MCF 10A (cell line): ENCODE data around the gene GLA. TPM values are rescaled to one million over a fixed set of nuclear protein-coding genes. Genes with fewer than 3 reads are reported as not detected.

Source experiments
- BruUV-seq: library from RNA; stranded (reverse); fragments of 400-500 nt; replicated peaks from 2 replicates; lab custom pipeline; 2021; lab: Mats Ljungman, UMichigan
- CTCF ChIA-PET: fragments of 300-600 bp; sonication (Branson Sonifier 250); formaldehyde crosslinking; extraction: SDS; loops from one replicate; lab custom pipeline; 2021; ENCODE audit warnings: antibody characterized with exemption, inconsistent platforms; lab: Yijun Ruan, JAX
- POLR2A ChIA-PET: fragments of 300-600, 350-650 bp; sonication (Branson Sonifier 250); formaldehyde crosslinking; extraction: SDS; loops from one replicate; lab custom pipeline; 2020; ENCODE audit warnings: antibody characterized with exemption, inconsistent platforms; lab: Yijun Ruan, JAX
- DNase-seq: peaks from one replicate; pipeline ENCODE4 v3.0.0-alpha.2; 2018; ENCODE audit not compliant: unreplicated experiment
- H3K27ac Mint-ChIP-seq: one replicate; pipeline ENCODE4 v1.8.0; 2022; ENCODE audit warnings: mild to moderate bottlenecking, low read depth, mixed read lengths; ENCODE audit not compliant: unreplicated experiment
- H3K27me3 Mint-ChIP-seq: one replicate; pipeline ENCODE4 v1.8.0; 2022; ENCODE audit warnings: mixed read lengths; ENCODE audit not compliant: insufficient read depth, unreplicated experiment
- H3K36me3 Mint-ChIP-seq: one replicate; pipeline ENCODE4 v1.8.0; 2022; ENCODE audit warnings: mild to moderate bottlenecking, moderate library complexity, mixed read lengths; ENCODE audit not compliant: insufficient read depth, unreplicated experiment
- H3K4me1 Mint-ChIP-seq: one replicate; pipeline ENCODE4 v1.8.0; 2022; ENCODE audit warnings: mixed read lengths; ENCODE audit not compliant: insufficient read depth, unreplicated experiment
- H3K4me3 Mint-ChIP-seq: one replicate; pipeline ENCODE4 v1.8.0; 2022; ENCODE audit warnings: mild to moderate bottlenecking, moderate library complexity, mixed read lengths; ENCODE audit not compliant: unreplicated experiment
- H3K9me3 Mint-ChIP-seq: one replicate; pipeline ENCODE4 v1.8.0; 2022; ENCODE audit warnings: mixed read lengths; ENCODE audit not compliant: unreplicated experiment
- intact Hi-C: fragments of 100-400 bp; cut with micrococcal nuclease; formaldehyde crosslinking; loops from 2 replicates; pipeline ENCODE4 v1.14.1; 2022
- total RNA-seq: library from RNA; stranded (reverse); gene quantifications from 2 replicates; pipeline ENCODE4 v1.2.3, GENCODE V29; 2022
- TF ChIP-seq, protein P1 (sequence below): fragments of 200-600 bp; IDR thresholded peaks from one replicate; pipeline ENCODE4 v1.8.0; 2022; ENCODE audit warnings: antibody characterized with exemption, mild to moderate bottlenecking; ENCODE audit not compliant: unreplicated experiment

Gene GLA
- total RNA-seq, 1 experiment from 2014 or later, result 13.3 TPM

DNA sequence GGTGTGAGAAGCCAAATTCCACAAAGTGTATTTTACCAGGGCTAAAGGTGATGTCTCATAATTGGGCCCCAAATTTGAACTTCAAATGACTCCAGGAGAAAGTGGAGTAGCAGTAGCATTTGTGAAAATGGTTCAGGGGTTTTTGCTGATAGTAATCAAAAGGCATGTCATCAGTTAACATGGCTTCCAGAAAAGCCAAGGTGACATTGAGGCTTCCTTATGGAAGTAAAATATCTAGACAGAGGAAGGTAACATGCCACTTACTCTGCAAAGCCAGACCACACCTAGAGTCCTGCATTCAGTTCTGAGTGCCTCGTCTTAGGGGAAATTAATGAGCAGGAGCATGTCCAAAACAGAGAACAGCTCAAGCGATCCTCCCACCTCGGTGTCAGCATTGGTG is 19.1 kb downstream of the GLA start:
- POLR2A ChIA-PET, result no interaction called here
- CTCF ChIA-PET, result interaction anchor here (0.7 to 2.0 kb wide), 3 partner anchors 23 to 704 kb away, joined by 3 to 4 read pairs (median 3); no protein-coding TSS in a partner anchor
- Mint-ChIP-seq H3K36me3 (peaks cover 27% of the 10 kb centered on the region), H3K27me3 (peaks cover 40% of the 10 kb centered on the region), H3K4me1 (no peaks in the 10 kb centered on the region), H3K27ac (no peak overlapping the region), H3K9me3 (no peaks in the 10 kb centered on the region), H3K4me3 (no peak overlapping the region)
- TF ChIP-seq, protein P1, sequence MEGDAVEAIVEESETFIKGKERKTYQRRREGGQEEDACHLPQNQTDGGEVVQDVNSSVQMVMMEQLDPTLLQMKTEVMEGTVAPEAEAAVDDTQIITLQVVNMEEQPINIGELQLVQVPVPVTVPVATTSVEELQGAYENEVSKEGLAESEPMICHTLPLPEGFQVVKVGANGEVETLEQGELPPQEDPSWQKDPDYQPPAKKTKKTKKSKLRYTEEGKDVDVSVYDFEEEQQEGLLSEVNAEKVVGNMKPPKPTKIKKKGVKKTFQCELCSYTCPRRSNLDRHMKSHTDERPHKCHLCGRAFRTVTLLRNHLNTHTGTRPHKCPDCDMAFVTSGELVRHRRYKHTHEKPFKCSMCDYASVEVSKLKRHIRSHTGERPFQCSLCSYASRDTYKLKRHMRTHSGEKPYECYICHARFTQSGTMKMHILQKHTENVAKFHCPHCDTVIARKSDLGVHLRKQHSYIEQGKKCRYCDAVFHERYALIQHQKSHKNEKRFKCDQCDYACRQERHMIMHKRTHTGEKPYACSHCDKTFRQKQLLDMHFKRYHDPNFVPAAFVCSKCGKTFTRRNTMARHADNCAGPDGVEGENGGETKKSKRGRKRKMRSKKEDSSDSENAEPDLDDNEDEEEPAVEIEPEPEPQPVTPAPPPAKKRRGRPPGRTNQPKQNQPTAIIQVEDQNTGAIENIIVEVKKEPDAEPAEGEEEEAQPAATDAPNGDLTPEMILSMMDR, result no peak
- DNase-seq, result no peak
- intact Hi-C loops, result no loop called here
- BruUV-seq, result no TSS peak

DNA sequence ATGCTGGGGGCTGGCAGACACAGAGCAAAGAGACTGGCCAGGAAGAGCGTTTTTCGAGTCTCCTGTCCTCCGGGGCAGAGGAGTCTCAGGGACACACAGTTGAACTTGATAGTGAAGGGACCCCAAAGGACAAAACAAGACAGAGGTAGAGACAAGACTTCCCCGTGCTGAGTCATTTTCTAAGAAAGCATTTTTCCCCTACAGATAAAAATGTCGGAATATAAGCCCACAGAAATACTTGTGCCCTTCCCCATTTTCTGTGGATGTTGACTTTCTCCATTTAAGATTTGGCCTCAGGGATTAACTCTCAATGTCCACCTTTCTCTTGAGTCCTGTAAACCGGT is 21.2 kb downstream of the GLA start:
- Mint-ChIP-seq H3K4me3 (no peak overlapping the region), H3K36me3 (peaks cover 9% of the 10 kb centered on the region), H3K27ac (no peak overlapping the region), H3K9me3 (no peaks in the 10 kb centered on the region), H3K4me1 (no peaks in the 10 kb centered on the region), H3K27me3 (peaks cover 42% of the 10 kb centered on the region)
- no TSS peak for BruUV-seq
- no peak for DNase-seq
- TF ChIP-seq, protein P1, result no peak
- intact Hi-C loops, result no loop called here
- ChIA-PET CTCF (no interaction called here), POLR2A (no interaction called here)

DNA sequence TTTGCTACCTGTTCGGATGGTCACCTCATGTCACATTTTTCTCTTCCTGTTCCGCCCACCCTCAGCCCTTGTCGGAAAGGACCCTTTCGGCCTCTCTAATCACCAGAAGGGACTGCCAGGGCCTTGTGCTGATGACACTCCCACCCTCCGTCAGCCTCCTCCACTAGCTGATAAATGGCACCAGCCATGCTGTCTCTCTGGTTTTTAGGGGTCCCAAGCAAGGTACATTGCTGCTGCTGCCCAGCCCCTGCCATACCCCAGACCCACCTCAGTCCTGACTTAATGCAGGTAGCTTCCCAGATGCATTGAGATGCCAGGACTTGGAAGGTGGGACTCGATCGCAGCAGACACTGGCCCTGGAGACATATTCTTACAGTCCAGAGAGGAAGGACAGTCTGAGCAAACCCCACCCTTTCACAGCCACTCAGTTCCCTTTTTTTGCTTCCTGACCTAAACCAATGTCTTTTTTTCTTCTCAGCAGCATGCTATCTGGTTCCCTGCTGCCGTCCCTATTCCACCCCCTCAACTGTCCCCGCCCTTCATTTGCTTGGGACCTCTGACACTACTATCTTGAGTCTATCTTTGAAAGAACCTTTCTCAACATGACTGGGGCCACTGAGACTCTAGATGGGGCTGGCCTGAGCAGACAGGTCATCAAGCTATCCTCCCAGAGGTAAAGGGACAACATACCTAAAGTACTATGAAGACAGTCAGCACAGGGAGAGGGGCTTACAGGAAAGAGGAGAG is 21.8 kb downstream of the GLA start, which contains the start of gene BTK:
TSS of gene BTK (minus strand) at position 397 of the 747 bp plus-strand sequence. CDS start 10,907 bp downstream, outside the sequence.
- intact Hi-C loops, result no loop called here
- DNase-seq, result no peak
- Mint-ChIP-seq H3K27ac (no peak within 1 kb of the TSS), H3K4me1 (no peaks in the 10 kb centered on the region), H3K27me3 (peaks cover 37% of the 10 kb centered on the region), H3K36me3 (peaks cover 3% of the 10 kb centered on the region), H3K9me3 (no peaks in the 10 kb centered on the region), H3K4me3 (no peak within 1 kb of the TSS)
- TF ChIP-seq, protein P1, result no peak
- POLR2A ChIA-PET, result no interaction called here
- no TSS peak for BruUV-seq
- CTCF ChIA-PET, result no interaction called here

DNA sequence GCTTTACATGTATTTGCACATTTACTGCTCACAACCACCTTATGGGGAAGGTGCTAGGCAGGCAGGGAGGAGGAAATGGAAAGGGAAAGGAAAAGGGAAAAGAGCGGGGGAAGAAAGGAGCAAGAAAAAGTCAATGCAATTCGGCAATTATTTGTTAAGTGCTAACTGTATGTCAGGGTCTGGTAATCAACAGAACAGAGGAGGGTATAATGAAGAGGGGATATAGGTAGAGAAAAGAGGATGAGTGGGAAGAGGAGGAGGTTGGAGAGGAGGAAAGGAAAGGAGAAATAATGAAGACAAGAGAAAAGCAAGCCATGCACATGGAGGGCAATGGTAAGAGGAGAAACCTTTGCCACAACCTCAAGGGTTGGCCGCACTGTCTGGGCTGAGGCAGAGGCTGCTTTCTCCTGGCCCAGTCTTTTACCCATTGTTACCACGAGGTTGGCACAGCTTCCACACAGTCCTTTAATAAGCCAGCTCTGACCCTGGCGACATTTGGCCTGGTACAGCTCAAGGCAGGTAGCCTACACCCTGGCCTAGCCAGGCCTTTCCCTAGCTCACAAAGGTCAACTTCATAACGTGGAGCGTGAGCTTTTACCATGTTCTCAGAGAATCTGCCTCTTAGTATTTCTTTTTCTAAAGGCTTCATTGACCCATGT is 22.6 kb downstream of the GLA start:
- ChIA-PET POLR2A (no interaction called here), CTCF (no interaction called here)
- H3K9me3 Mint-ChIP-seq, result no peaks in the 10 kb centered on the region
- intact Hi-C loops, result no loop called here
- no peaks in the 10 kb centered on the region for H3K4me1 Mint-ChIP-seq
- TF ChIP-seq, protein P1, result no peak
- no peak overlapping the region for H3K4me3 Mint-ChIP-seq
- H3K36me3 Mint-ChIP-seq, result no peaks in the 10 kb centered on the region
- DNase-seq, result no peak
- no TSS peak for BruUV-seq
- H3K27ac Mint-ChIP-seq, result no peak overlapping the region
- H3K27me3 Mint-ChIP-seq, result peaks cover 38% of the 10 kb centered on the region
